ENCODE results near the gene RND2. TPM values are rescaled to one million over a fixed set of nuclear protein-coding genes. Genes with fewer than 3 reads are reported as not detected.

Gene RND2
- total and polyA plus RNA-seq, 4 donors = 1.9 to 2.8 (median 2.2) TPM

GRCh38 chr17:43069368-43069898, 44.4 kb downstream of the RND2 start:
- Histone ChIP-seq H3K9ac (ENCODE audit: low read depth in 1 of 2, low read length in 2 of 2) (no peak overlapping the region), H3K9me3 (ENCODE audit: control insufficient read depth in 4 of 4, low read length in 3 of 4) (no peaks in the 10 kb centered on the region), H3K27ac (ENCODE audit: low read depth in 1 of 2, low read length in 2 of 2) (peak overlapping the region; percentile 68 to 87), H3K4me1 (ENCODE audit: control insufficient read depth in 4 of 4, insufficient read depth in 4 of 4, low read length in 3 of 4) (peaks cover 4 to 21% (median 20%) of the 10 kb centered on the region in 4 donors), H3K27me3 (ENCODE audit: control insufficient read depth in 4 of 4, insufficient read depth in 4 of 4, low read length in 3 of 4) (no peaks in the 10 kb centered on the region), H3K4me3 (ENCODE audit: low read depth in 1 of 3, low read length in 3 of 3) (no peak overlapping the region), H3K36me3 (ENCODE audit: control insufficient read depth in 4 of 4, insufficient read depth in 3 of 4, low read depth in 1 of 4, low read length in 3 of 4) (peaks cover 0 to 2% (median 0%) of the 10 kb centered on the region in 4 donors)
- 34% methylated on average over 3 of the region's 3 CpGs for WGBS
- TF ChIP-seq CTCF (IDR thresholded peaks at IDR 0.05; ENCODE audit: low read depth, low read length, missing input control) (no peak), YY1 (IDR thresholded peaks at IDR 0.05) (no peak), JUND (IDR thresholded peaks at IDR 0.05) (peak in 1 of 2 donors; percentile 5), HNF4G (IDR thresholded peaks at IDR 0.05) (peak; percentile 2), EGR1 (IDR thresholded peaks at IDR 0.05; ENCODE audit: low read depth in 2 of 2) (no peak), GABPA (IDR thresholded peaks at IDR 0.05 in 1 of 2, conservative IDR thresholded peaks at IDR 0.05 in 1 of 2) (no peak), HNF4A (conservative IDR thresholded peaks at IDR 0.05) (peak in 1 of 2 donors; percentile 37)
- no peak for DNase-seq (ENCODE audit: low spot score)

- Histone ChIP-seq H3K27me3 (ENCODE audit: control insufficient read depth in 4 of 4, insufficient read depth in 4 of 4, low read length in 3 of 4) (no peaks in the 10 kb centered on the region), H3K9me3 (ENCODE audit: control insufficient read depth in 4 of 4, low read length in 3 of 4) (no peaks in the 10 kb centered on the region), H3K4me1 (ENCODE audit: control insufficient read depth in 4 of 4, insufficient read depth in 4 of 4, low read length in 3 of 4) (peaks cover 4 to 21% (median 20%) of the 10 kb centered on the region in 4 donors), H3K4me3 (ENCODE audit: low read depth in 1 of 3, low read length in 3 of 3) (no peak overlapping the region), H3K9ac (ENCODE audit: low read depth in 1 of 2, low read length in 2 of 2) (no peak overlapping the region), H3K27ac (ENCODE audit: low read depth in 1 of 2, low read length in 2 of 2) (peak overlapping the region; percentile 6 to 87), H3K36me3 (ENCODE audit: control insufficient read depth in 4 of 4, insufficient read depth in 3 of 4, low read depth in 1 of 4, low read length in 3 of 4) (peaks cover 0 to 2% (median 0%) of the 10 kb centered on the region in 4 donors)
- WGBS = 36% methylated on average over 1 of the region's 1 CpG
- TF ChIP-seq YY1 (IDR thresholded peaks at IDR 0.05) = no peak
- TF ChIP-seq EGR1 (IDR thresholded peaks at IDR 0.05; ENCODE audit: low read depth in 2 of 2) = no peak
- no peak for TF ChIP-seq HNF4G (IDR thresholded peaks at IDR 0.05)
- TF ChIP-seq REST (IDR thresholded peaks at IDR 0.05) = no peak
- no peak for TF ChIP-seq GABPA (IDR thresholded peaks at IDR 0.05 in 1 of 2, conservative IDR thresholded peaks at IDR 0.05 in 1 of 2)
- TF ChIP-seq HNF4A (conservative IDR thresholded peaks at IDR 0.05) = peak; percentile 36 to 38
- peak; percentile 41 for TF ChIP-seq SP1 (IDR thresholded peaks at IDR 0.05)
- no peak for TF ChIP-seq NR2F2 (IDR thresholded peaks at IDR 0.05)
- TF ChIP-seq RAD21 (IDR thresholded peaks at IDR 0.05) = peak in 1 of 2 donors; percentile 29
- TF ChIP-seq RXRA (IDR thresholded peaks at IDR 0.05) = peak; percentile 46 to 62
- TF ChIP-seq CTCF (IDR thresholded peaks at IDR 0.05; ENCODE audit: low read depth, low read length, missing input control) = no peak
- TF ChIP-seq ZBTB33 (IDR thresholded peaks at IDR 0.05) = peak; percentile 15
- no peak for DNase-seq (ENCODE audit: low spot score)
Observed at GRCh38 chr17:43070257-43070656, 45.2 kb downstream of the RND2 start.
